Epithelial cell of proximal tubule (primary cell): ENCODE results near the gene VEZF1. TPM values are rescaled to one million over a fixed set of nuclear protein-coding genes. Genes with fewer than 3 reads are reported as not detected.

Experiments used
- DNase-seq: peaks from one replicate; pipeline ENCODE4 v3.0.0-alpha.2; 2011; ENCODE audit warnings: low read depth
- H3K4me3 ChIP-seq: 2 replicates; pipeline ENCODE4 v1.5.1; 2011; ENCODE audit warnings: low read depth, mild to moderate bottlenecking, low read length
- total RNA-seq: library from RNA; depleted of rRNA; stranded (reverse); fragments of >200 nt; gene quantifications from 2 replicates; pipeline ENCODE4 v1.2.3, GENCODE V29; 2015
- TF ChIP-seq, protein P1 (sequence below): conservative IDR thresholded peaks from 2 replicates; pipeline ENCODE4 v1.5.1; 2012; ENCODE audit warnings: low read depth, mild to moderate bottlenecking, low read length

The VEZF1 gene
- total RNA-seq, 1 donor from 2014 or later = 54.6 TPM

DNA sequence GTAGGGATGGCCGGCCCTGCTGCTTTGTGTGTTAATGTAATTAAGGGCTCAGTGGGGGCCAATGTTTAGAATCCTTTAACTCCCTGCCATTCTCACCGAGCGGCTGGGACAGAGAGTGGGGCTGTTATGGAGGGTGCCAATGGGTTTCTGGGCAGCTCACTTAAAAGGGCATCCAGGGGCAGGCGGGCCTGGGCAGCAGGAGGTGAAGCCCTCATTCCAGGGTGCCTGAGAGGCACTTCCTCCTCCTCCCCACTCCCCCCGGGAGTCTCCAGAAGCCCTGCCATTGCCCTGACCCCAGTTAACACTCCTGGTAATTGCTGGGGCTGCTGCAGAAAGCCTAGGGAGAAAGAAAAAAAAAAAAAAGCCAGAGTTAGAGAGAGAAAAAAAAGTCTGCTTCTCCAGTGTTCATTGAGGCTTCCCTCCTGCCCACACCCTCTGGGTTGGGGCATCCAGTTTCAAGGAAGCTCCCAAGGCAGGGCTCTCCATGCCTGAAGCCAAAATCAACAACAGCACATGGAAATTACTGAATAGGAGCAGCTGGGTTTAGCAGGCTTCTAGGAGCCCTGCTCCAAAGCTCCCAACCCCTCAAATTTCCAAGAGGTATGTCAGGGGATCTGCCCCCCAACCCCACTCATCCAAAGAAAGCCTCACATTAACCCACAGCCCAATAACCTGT lies 60.9 kb downstream of the VEZF1 start:
- no peak overlapping the region for H3K4me3 ChIP-seq
- no peak for DNase-seq
- TF ChIP-seq, protein P1, sequence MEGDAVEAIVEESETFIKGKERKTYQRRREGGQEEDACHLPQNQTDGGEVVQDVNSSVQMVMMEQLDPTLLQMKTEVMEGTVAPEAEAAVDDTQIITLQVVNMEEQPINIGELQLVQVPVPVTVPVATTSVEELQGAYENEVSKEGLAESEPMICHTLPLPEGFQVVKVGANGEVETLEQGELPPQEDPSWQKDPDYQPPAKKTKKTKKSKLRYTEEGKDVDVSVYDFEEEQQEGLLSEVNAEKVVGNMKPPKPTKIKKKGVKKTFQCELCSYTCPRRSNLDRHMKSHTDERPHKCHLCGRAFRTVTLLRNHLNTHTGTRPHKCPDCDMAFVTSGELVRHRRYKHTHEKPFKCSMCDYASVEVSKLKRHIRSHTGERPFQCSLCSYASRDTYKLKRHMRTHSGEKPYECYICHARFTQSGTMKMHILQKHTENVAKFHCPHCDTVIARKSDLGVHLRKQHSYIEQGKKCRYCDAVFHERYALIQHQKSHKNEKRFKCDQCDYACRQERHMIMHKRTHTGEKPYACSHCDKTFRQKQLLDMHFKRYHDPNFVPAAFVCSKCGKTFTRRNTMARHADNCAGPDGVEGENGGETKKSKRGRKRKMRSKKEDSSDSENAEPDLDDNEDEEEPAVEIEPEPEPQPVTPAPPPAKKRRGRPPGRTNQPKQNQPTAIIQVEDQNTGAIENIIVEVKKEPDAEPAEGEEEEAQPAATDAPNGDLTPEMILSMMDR = no peak

DNA sequence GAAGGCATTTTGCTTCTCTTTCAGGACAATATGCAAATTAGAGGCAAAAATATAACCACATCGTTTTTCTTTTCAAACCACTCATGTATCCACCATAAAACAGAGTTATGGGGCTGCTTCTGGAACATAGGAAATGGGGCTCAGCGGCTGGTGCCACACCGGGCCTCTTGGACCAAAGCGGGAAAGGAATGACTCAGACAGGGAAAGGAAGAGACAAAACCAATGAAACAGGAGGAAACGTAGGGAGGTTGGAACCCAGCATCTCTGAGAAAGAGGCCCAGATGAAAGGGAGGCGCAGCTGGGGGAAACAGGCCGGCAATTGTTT lies 61.4 kb downstream of the VEZF1 start:
- H3K4me3 ChIP-seq = no peak overlapping the region
- DNase-seq = no peak
- TF ChIP-seq, protein P1 = no peak

DNA sequence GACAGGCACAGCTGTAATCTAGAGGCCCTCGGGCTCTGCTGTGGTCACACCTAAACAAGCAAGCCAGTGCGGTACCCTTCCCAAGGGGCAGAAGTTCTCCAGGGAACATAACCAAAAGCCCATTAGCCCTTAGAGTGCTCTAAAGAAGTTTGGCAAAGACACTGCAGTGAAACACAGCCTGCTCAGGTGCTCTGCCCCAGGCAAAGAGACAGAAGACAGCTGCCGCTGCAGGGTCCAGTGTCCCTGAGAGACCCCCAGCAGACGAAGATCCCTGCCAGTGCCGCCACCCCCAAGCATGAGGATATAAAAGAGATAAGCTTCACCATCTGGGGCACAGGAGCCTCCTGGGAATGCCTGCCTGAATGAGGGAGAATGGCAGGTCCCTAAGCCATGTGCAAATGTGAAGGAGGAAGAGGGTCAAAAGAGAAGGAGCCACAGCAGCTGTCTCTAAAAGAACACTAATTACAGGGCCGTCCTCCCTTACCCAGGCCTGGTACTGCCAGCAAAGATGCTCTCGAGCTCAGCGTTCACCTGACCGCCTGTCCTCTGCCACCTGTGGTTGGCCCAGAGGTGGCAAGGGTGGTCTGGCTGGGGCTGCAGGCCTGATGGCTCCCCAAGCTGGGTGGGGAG lies 62.6 kb downstream of the VEZF1 start:
- no peak overlapping the region for H3K4me3 ChIP-seq
- no peak for DNase-seq
- TF ChIP-seq, protein P1 = no peak

DNA sequence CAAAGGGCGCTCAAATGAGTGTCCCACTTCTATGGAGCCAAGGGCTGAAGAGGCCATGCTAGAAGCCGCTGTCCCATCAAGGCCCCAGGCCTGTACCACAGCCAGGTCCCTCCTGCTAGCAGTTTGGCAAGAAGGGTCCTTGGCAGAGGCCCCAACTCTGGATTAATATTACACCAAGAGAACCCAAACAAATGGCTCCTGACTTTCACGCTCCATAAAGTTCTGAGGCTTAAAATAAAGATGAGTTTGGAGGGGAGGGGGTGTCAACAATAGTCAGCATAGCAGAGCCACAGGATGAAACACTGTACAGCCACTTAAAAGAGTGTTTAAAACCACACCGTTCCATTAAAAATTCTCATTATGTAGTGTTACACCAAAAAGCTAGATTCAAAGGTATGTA lies 63.4 kb downstream of the VEZF1 start:
- no peak overlapping the region for H3K4me3 ChIP-seq
- TF ChIP-seq, protein P1 = no peak
- no peak for DNase-seq

Other genes with a start within 250 kb of the VEZF1 start
- gene CCDC182, start 243.0 kb downstream of the VEZF1 start, total RNA-seq = not detected in 2 replicates
- gene MRPS23, start 138.2 kb downstream of the VEZF1 start, total RNA-seq = 27.0 and 82.9 TPM in 2 replicates
- 14.4 and 14.5 TPM in 2 replicates for gene CUEDC1, start 32.8 kb downstream of the VEZF1 start, total RNA-seq
- gene SRSF1, start 19.0 kb upstream of the VEZF1 start, total RNA-seq = 293 and 299 TPM in 2 replicates
- gene DYNLL2, start 95.2 kb upstream of the VEZF1 start, total RNA-seq = 12.3 and 14.4 TPM in 2 replicates
- gene OR4D1, start 160.1 kb upstream of the VEZF1 start, total RNA-seq = not detected in 2 replicates
- not detected in 2 replicates for gene OR4D2, start 178.7 kb upstream of the VEZF1 start, total RNA-seq
- gene EPX, start 204.5 kb upstream of the VEZF1 start, total RNA-seq = not detected in 2 replicates
- 10.9 and 16.1 TPM in 2 replicates for gene MKS1, start 231.0 kb upstream of the VEZF1 start, total RNA-seq